ENCODE data around the gene NIT1. TPM values are rescaled to one million over a fixed set of nuclear protein-coding genes. Genes with fewer than 3 reads are reported as not detected.
A peak's percentile ranks its signal among the peaks of the same experiment; 100 is the strongest.

NIT1 gene
- total RNA-seq, 1 experiment from 2014 or later, result 17.2 TPM

GRCh38 chr1:161163793-161164192 is 45.9 kb downstream of the NIT1 start:
- no peaks in the 10 kb centered on the region for H3K36me3 ChIP-seq
- H3K27ac ChIP-seq, result no peak overlapping the region
- no peaks in the 10 kb centered on the region; the same call in 1 of the 2 replicates for H3K4me1 ChIP-seq
- no peak for DNase-seq
- no peaks in the 10 kb centered on the region for H3K27me3 ChIP-seq
- no peaks in the 10 kb centered on the region for H3K9me3 ChIP-seq (replicated peaks)
- H3K4me3 ChIP-seq, result no peak overlapping the region

- peak overlapping the region; percentile 69 for H3K4me3 ChIP-seq
- H3K9me3 ChIP-seq (replicated peaks), result no peaks in the 10 kb centered on the region
- no peak overlapping the region for H3K27ac ChIP-seq
- peaks cover 2% of the 10 kb centered on the region; the same call in 1 of the 2 replicates for H3K36me3 ChIP-seq
- H3K4me1 ChIP-seq, result no peaks in the 10 kb centered on the region
- DNase-seq, result no peak
- no peaks in the 10 kb centered on the region for H3K27me3 ChIP-seq
Observed at GRCh38 chr1:161164901-161165610, 47.2 kb downstream of the NIT1 start.

GRCh38 chr1:161165742-161166668 is 48.1 kb downstream of the NIT1 start, which contains the start of gene PPOX:
Gene PPOX, plus strand, starts transcription at chr1:161166426. Its CDS starts 422 bp downstream, at chr1:161166848.
- no peaks in the 10 kb centered on the region for H3K4me1 ChIP-seq
- DNase-seq, result peak; percentile 94 to 97
- H3K27me3 ChIP-seq, result no peaks in the 10 kb centered on the region
- H3K4me3 ChIP-seq, result peak within 1 kb of the TSS; percentile 69
- peaks cover 2% of the 10 kb centered on the region; the same call in 1 of the 2 replicates for H3K36me3 ChIP-seq
- H3K27ac ChIP-seq, result peak within 1 kb of the TSS; percentile 6; the same call in 1 of the 2 replicates
- H3K9me3 ChIP-seq (replicated peaks), result no peaks in the 10 kb centered on the region

- H3K36me3 ChIP-seq, result peaks cover 9% of the 10 kb centered on the region
- H3K9me3 ChIP-seq (replicated peaks), result no peaks in the 10 kb centered on the region
- peak overlapping the region; percentile 69 for H3K4me3 ChIP-seq
- peak overlapping the region; percentile 6; the same call in 1 of the 2 replicates for H3K27ac ChIP-seq
- DNase-seq, result peak; percentile 19 to 37
- no peaks in the 10 kb centered on the region for H3K27me3 ChIP-seq
- H3K4me1 ChIP-seq, result no peaks in the 10 kb centered on the region
Observed at GRCh38 chr1:161166669-161167548, 49.0 kb downstream of the NIT1 start.

GRCh38 chr1:161168906-161169305 is 51.0 kb downstream of the NIT1 start:
- Histone ChIP-seq H3K27ac (no peak overlapping the region), H3K4me3 (no peak overlapping the region), H3K9me3 (replicated peaks) (no peaks in the 10 kb centered on the region), H3K27me3 (no peaks in the 10 kb centered on the region), H3K4me1 (no peaks in the 10 kb centered on the region), H3K36me3 (peaks cover 27% of the 10 kb centered on the region)
- no peak for DNase-seq

Other genes with a start within 250 kb of the NIT1 start
- gene ITLN1, start 232.9 kb upstream of the NIT1 start, total RNA-seq (2014; rRNA removed; shearing (Covaris generic)), result not detected in 2 replicates
- gene ITLN2, start 163.3 kb upstream of the NIT1 start, total RNA-seq (2014; rRNA removed; shearing (Covaris generic)), result not detected in 2 replicates
- gene F11R, start 97.0 kb upstream of the NIT1 start, total RNA-seq (2014; rRNA removed; shearing (Covaris generic)), result not detected in 2 replicates
- not detected in 2 replicates for gene TSTD1, start 79.1 kb upstream of the NIT1 start, total RNA-seq (2014; rRNA removed; shearing (Covaris generic))
- 65.6 and 66.4 TPM in 2 replicates for gene USF1, start 72.1 kb upstream of the NIT1 start, total RNA-seq (2014; rRNA removed; shearing (Covaris generic))
- gene ARHGAP30, start 48.2 kb upstream of the NIT1 start, total RNA-seq (2014; rRNA removed; shearing (Covaris generic)), result 0.12 and 0.23 TPM in 2 replicates
- 0.04 TPM in 1 of 2 replicates, not detected in the other for gene NECTIN4, start 28.5 kb upstream of the NIT1 start, total RNA-seq (2014; rRNA removed; shearing (Covaris generic))
- gene KLHDC9, start 19.7 kb upstream of the NIT1 start, total RNA-seq (2014; rRNA removed; shearing (Covaris generic)), result not detected in 2 replicates
- gene PFDN2, start 68 bp upstream of the NIT1 start, total RNA-seq (2014; rRNA removed; shearing (Covaris generic)), result 78.2 and 78.5 TPM in 2 replicates
- 19.4 and 24.1 TPM in 2 replicates for gene DEDD, start 14.6 kb downstream of the NIT1 start, total RNA-seq (2014; rRNA removed; shearing (Covaris generic))
- 51.6 and 53.0 TPM in 2 replicates for gene UFC1, start 35.9 kb downstream of the NIT1 start, total RNA-seq (2014; rRNA removed; shearing (Covaris generic))
- 16.0 and 17.6 TPM in 2 replicates for gene USP21, start 41.4 kb downstream of the NIT1 start, total RNA-seq (2014; rRNA removed; shearing (Covaris generic))
- gene PPOX, start 48.3 kb downstream of the NIT1 start, total RNA-seq (2014; rRNA removed; shearing (Covaris generic)), result 11.1 and 13.5 TPM in 2 replicates
- 31.4 and 36.3 TPM in 2 replicates for gene B4GALT3, start 59.4 kb downstream of the NIT1 start, total RNA-seq (2014; rRNA removed; shearing (Covaris generic))
- 9.6 and 11.0 TPM in 2 replicates for gene ADAMTS4, start 80.9 kb downstream of the NIT1 start, total RNA-seq (2014; rRNA removed; shearing (Covaris generic))
- 60.3 and 60.5 TPM in 2 replicates for gene NDUFS2, start 84.3 kb downstream of the NIT1 start, total RNA-seq (2014; rRNA removed; shearing (Covaris generic))
- 0.28 and 0.30 TPM in 2 replicates for gene FCER1G, start 97.2 kb downstream of the NIT1 start, total RNA-seq (2014; rRNA removed; shearing (Covaris generic))
- gene APOA2, start 105.5 kb downstream of the NIT1 start, total RNA-seq (2014; rRNA removed; shearing (Covaris generic)), result not detected in 2 replicates
- 8.0 and 8.9 TPM in 2 replicates for gene TOMM40L, start 108.0 kb downstream of the NIT1 start, total RNA-seq (2014; rRNA removed; shearing (Covaris generic))
- not detected in 2 replicates for gene NR1I3, start 120.1 kb downstream of the NIT1 start, total RNA-seq (2014; rRNA removed; shearing (Covaris generic))
- gene PCP4L1, start 140.6 kb downstream of the NIT1 start, total RNA-seq (2014; rRNA removed; shearing (Covaris generic)), result 0.28 TPM in 1 of 2 replicates, not detected in the other
- gene MPZ, start 191.9 kb downstream of the NIT1 start, total RNA-seq (2014; rRNA removed; shearing (Covaris generic)), result 0.71 and 1.1 TPM in 2 replicates
- gene SDHC, start 196.3 kb downstream of the NIT1 start, total RNA-seq (2014; rRNA removed; shearing (Covaris generic)), result 53.8 and 61.8 TPM in 2 replicates
- gene CFAP126, start 249.8 kb downstream of the NIT1 start, total RNA-seq (2014; rRNA removed; shearing (Covaris generic)), result not detected in 2 replicates

Data from SJCRH30 (cell line).